GM23338 (cell line): ENCODE measurements around the gene CHST13. TPM values are rescaled to one million over a fixed set of nuclear protein-coding genes. Genes with fewer than 3 reads are reported as not detected.

Experiments
- ATAC-seq: fragments of 200-7000 bp; cut with Tn5 transposase; 3 replicates; pipeline ENCODE4 v1.9.1; 2020
- DNase-seq: peaks from one replicate; pipeline ENCODE4 v3.0.0-alpha.2; 2015; ENCODE audit warnings: low spot score
- H2AFZ ChIP-seq: fragments of 200-600 bp; sonication (generic); 2 replicates; pipeline ENCODE4 v1.8.0; 2016; ENCODE audit warnings: antibody characterized with exemption, mild to moderate bottlenecking, moderate library complexity
- H3F3A ChIP-seq: fragments of 200-600 bp; sonication (generic); replicated peaks from 2 replicates; pipeline ENCODE4 v1.8.0; 2017; ENCODE audit warnings: antibody characterized with exemption, mixed run types, low read depth
- H3K27ac ChIP-seq: fragments of 200-600 bp; sonication (generic); 2 replicates; pipeline ENCODE4 v1.6.1; 2016; ENCODE audit warnings: low read depth
- H3K27me3 ChIP-seq: fragments of 200-600 bp; sonication (generic); 2 replicates; pipeline ENCODE4 v1.8.0; 2016; ENCODE audit warnings: mild to moderate bottlenecking, mixed run types, moderate library complexity; ENCODE audit not compliant: insufficient read depth
- H3K36me3 ChIP-seq: fragments of 200-600 bp; sonication (generic); 2 replicates; pipeline ENCODE4 v1.8.0; 2016; ENCODE audit warnings: mild to moderate bottlenecking; ENCODE audit not compliant: insufficient read depth
- H3K4me1 ChIP-seq: fragments of 200-600 bp; sonication (generic); 2 replicates; pipeline ENCODE4 v1.8.0; 2016; ENCODE audit warnings: mild to moderate bottlenecking, moderate library complexity; ENCODE audit not compliant: insufficient read depth
- H3K4me2 ChIP-seq: fragments of 200-600 bp; sonication (generic); 2 replicates; pipeline ENCODE4 v1.7.1; 2017; ENCODE audit warnings: mixed run types
- H3K4me3 ChIP-seq: fragments of 200-600 bp; sonication (generic); 2 replicates; pipeline ENCODE4 v1.6.1; 2016; ENCODE audit warnings: mixed run types
- H3K79me2 ChIP-seq: fragments of 200-600 bp; sonication (generic); replicated peaks from 2 replicates; pipeline ENCODE4 v1.8.0; 2017; ENCODE audit warnings: mild to moderate bottlenecking; ENCODE audit not compliant: insufficient read depth
- H3K9me2 ChIP-seq: fragments of 200-600 bp; sonication (generic); 2 replicates; pipeline ENCODE4 v1.8.0; 2017; ENCODE audit not compliant: insufficient read depth
- H4K20me1 ChIP-seq: fragments of 200-600 bp; sonication (generic); replicated peaks from 2 replicates; pipeline ENCODE4 v1.8.0; 2017; ENCODE audit warnings: mild to moderate bottlenecking; ENCODE audit not compliant: insufficient read depth
- H3K27ac Mint-ChIP-seq: 2 replicates; pipeline ENCODE4 v1.8.0; 2020; ENCODE audit warnings: inconsistent platforms, mild to moderate bottlenecking, moderate library complexity, mixed read lengths
- H3K27me3 Mint-ChIP-seq: 3 replicates; pipeline ENCODE4 v1.8.0; 2022; ENCODE audit warnings: low read depth, mild to moderate bottlenecking, moderate library complexity, mixed read lengths, inconsistent platforms; ENCODE audit not compliant: insufficient read depth, poor library complexity
- H3K36me3 Mint-ChIP-seq: 3 replicates; pipeline ENCODE4 v1.8.0; 2021; ENCODE audit warnings: low read depth, mild to moderate bottlenecking, inconsistent platforms, moderate library complexity, mixed read lengths
- H3K4me1 Mint-ChIP-seq: 3 replicates; pipeline ENCODE4 v1.8.0; 2020; ENCODE audit warnings: mild to moderate bottlenecking, inconsistent platforms, mixed read lengths
- H3K4me3 Mint-ChIP-seq: 3 replicates; pipeline ENCODE4 v1.8.0; 2021; ENCODE audit warnings: moderate library complexity, mild to moderate bottlenecking, inconsistent platforms, mixed read lengths
- H3K9me3 Mint-ChIP-seq: 3 replicates; pipeline ENCODE4 v1.8.0; 2020; ENCODE audit warnings: moderate library complexity, mild to moderate bottlenecking, inconsistent platforms, mixed read lengths
- CREB1 ChIP-seq: fragments of 250-450 bp; sonication (Bioruptor Pico); IDR thresholded peaks from 2 replicates; pipeline ENCODE4 v1.5.0; 2020; ENCODE audit warnings: low read depth, mild to moderate bottlenecking, moderate library complexity
- ETS1 ChIP-seq: IDR thresholded peaks from 2 replicates; pipeline ENCODE4 v1.6.1; 2016; ENCODE audit warnings: antibody characterized with exemption
- EZH2 ChIP-seq: fragments of 200-600 bp; sonication (generic); IDR thresholded peaks from one replicate; pipeline ENCODE4 v1.8.0; 2017; ENCODE audit warnings: antibody characterized with exemption, mild to moderate bottlenecking, low read depth; ENCODE audit not compliant: unreplicated experiment
- EZH2phosphoT487 ChIP-seq: fragments of 200-600 bp; sonication (generic); IDR thresholded peaks from one replicate; pipeline ENCODE4 v1.8.1; 2018; ENCODE audit warnings: antibody characterized with exemption; ENCODE audit not compliant: unreplicated experiment
- JUNB ChIP-seq: IDR thresholded peaks from one replicate; pipeline ENCODE4 v1.6.1; 2016; ENCODE audit warnings: antibody characterized with exemption; ENCODE audit not compliant: unreplicated experiment
- NANOG ChIP-seq: IDR thresholded peaks from 2 replicates; pipeline ENCODE4 v1.6.1; 2016; ENCODE audit warnings: antibody characterized with exemption, borderline replicate concordance
- POLR2AphosphoS5 ChIP-seq: IDR thresholded peaks from 2 replicates; pipeline ENCODE4 v1.6.1; 2016; ENCODE audit warnings: antibody characterized with exemption, low read depth
- REST ChIP-seq: IDR thresholded peaks from one replicate; pipeline ENCODE4 v1.6.1; 2018; ENCODE audit warnings: antibody characterized with exemption; ENCODE audit not compliant: unreplicated experiment
- STAT1 ChIP-seq: IDR thresholded peaks from one replicate; pipeline ENCODE4 v1.6.1; 2016; ENCODE audit warnings: antibody characterized with exemption; ENCODE audit not compliant: unreplicated experiment
- ZNF114 ChIP-seq: fragments of 250-450 bp; sonication (Bioruptor Pico); IDR thresholded peaks from 2 replicates; pipeline ENCODE4 v1.5.0; 2020; ENCODE audit warnings: mild to moderate bottlenecking, moderate library complexity
- ZNF331 ChIP-seq: fragments of 250-450 bp; sonication (Bioruptor Pico); IDR thresholded peaks from 2 replicates; pipeline ENCODE4 v1.5.0; 2020; ENCODE audit warnings: low read depth, mild to moderate bottlenecking, moderate library complexity
- ZNF462 ChIP-seq: fragments of 250-450 bp; sonication (Bioruptor Pico); IDR thresholded peaks from 2 replicates; pipeline ENCODE4 v1.5.0; 2020; ENCODE audit warnings: mild to moderate bottlenecking, moderate library complexity
- polyA plus RNA-seq: library from polyadenylated mRNA; unstranded; fragments of >200 nt; fragmentation: Nextera tagmentation; extraction: Ambion mirVana; gene quantifications from 2 replicates; pipeline ENCODE4 v1.2.1, GENCODE V29; 2016
- total RNA-seq: library from RNA; depleted of rRNA; stranded (reverse); fragments of >200 nt; shearing (Covaris generic); gene quantifications from 2 replicates; pipeline ENCODE4 v1.2.3, GENCODE V29; 2014
- TF ChIP-seq, protein P1 (sequence below), 2 experiments: fragments of 200-600 bp in 1 of 2; sonication (generic) in 1 of 2; conservative IDR thresholded peaks; 2 replicates each; pipeline versions ENCODE4 v1.5.1 to v1.6.1; 2016 to 2017; ENCODE audit warnings: antibody characterized with exemption in 2 of 2, low read depth in 2 of 2, mild to moderate bottlenecking in 2 of 2, moderate library complexity in 1 of 2

Gene CHST13
- total and polyA plus RNA-seq, 2 experiments from 2014 or later = 3.7 to 8.4 TPM

DNA sequence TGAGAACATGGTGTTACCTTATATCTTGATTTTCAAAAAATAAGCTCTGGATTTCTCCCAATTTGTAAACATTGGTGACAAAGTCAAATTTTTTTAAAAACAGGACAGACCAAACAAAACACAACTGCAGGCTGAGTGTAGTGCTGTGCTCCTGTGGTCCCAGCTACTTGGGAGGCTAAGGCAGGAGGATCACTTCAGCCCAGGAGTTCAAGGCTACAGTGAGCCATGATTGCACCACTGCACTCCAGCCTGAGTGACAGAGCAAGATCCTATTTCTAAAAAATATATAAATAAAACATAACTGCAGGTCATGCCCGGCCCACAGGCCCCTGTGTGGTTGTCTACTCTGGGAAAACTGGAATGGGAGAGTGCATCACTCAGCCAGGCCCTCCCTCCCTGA is 44.3 kb upstream of the CHST13 start:
- Histone ChIP-seq H3K9me2 (no peaks in the 10 kb centered on the region), H3F3A (no peaks in the 10 kb centered on the region), H3K27ac (no peak overlapping the region), H3K79me2 (peaks cover 2% of the 10 kb centered on the region), H2AFZ (no peak overlapping the region), H3K36me3 (no peaks in the 10 kb centered on the region), H3K4me3 (no peak overlapping the region), H3K4me1 (peaks cover 7% of the 10 kb centered on the region), H4K20me1 (peaks cover under 1% of the 10 kb centered on the region; the same call in 1 of the 2 replicates), H3K27me3 (no peaks in the 10 kb centered on the region), H3K4me2 (no peak overlapping the region)
- Mint-ChIP-seq H3K9me3 (no peaks in the 10 kb centered on the region; the same call in 2 of the 3 replicates), H3K27ac (no peak overlapping the region), H3K4me1 (peaks cover 27% of the 10 kb centered on the region), H3K4me3 (no peak overlapping the region), H3K27me3 (peaks cover 2% of the 10 kb centered on the region), H3K36me3 (no peaks in the 10 kb centered on the region; the same call in 2 of the 3 replicates)
- TF ChIP-seq EZH2phosphoT487 = no peak
- TF ChIP-seq ETS1 = no peak
- no peak for TF ChIP-seq POLR2AphosphoS5
- TF ChIP-seq STAT1 = no peak
- TF ChIP-seq, protein P1, sequence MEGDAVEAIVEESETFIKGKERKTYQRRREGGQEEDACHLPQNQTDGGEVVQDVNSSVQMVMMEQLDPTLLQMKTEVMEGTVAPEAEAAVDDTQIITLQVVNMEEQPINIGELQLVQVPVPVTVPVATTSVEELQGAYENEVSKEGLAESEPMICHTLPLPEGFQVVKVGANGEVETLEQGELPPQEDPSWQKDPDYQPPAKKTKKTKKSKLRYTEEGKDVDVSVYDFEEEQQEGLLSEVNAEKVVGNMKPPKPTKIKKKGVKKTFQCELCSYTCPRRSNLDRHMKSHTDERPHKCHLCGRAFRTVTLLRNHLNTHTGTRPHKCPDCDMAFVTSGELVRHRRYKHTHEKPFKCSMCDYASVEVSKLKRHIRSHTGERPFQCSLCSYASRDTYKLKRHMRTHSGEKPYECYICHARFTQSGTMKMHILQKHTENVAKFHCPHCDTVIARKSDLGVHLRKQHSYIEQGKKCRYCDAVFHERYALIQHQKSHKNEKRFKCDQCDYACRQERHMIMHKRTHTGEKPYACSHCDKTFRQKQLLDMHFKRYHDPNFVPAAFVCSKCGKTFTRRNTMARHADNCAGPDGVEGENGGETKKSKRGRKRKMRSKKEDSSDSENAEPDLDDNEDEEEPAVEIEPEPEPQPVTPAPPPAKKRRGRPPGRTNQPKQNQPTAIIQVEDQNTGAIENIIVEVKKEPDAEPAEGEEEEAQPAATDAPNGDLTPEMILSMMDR (conservative IDR thresholded peaks at IDR 0.05; ENCODE audit: low read depth in 2 of 2) = no peak
- no peak for TF ChIP-seq CREB1 (CRISPR knock-in tag)
- no peak for TF ChIP-seq JUNB
- TF ChIP-seq EZH2 = no peak
- TF ChIP-seq ZNF331 = no peak
- no peak for TF ChIP-seq REST
- no peak for TF ChIP-seq ZNF462
- no peak for TF ChIP-seq NANOG
- no peak for TF ChIP-seq ZNF114
- no peak for DNase-seq
- ATAC-seq = no peak
